Lower leg skin (tissue), 4 donors: ENCODE measurements around the gene NAT8L. TPM values are rescaled to one million over a fixed set of nuclear protein-coding genes. Genes with fewer than 3 reads are reported as not detected.

Source experiments
- DNase-seq, 2 donors: peaks; one replicate each; pipeline ENCODE4 v3.0.0-alpha.2; 2019; ENCODE audit warnings: low spot score in 2 of 2
- H3K4me3 ChIP-seq: fragments of 200-600 bp; sonication (generic); 2 replicates; pipeline ENCODE4 v1.5.1; 2017; ENCODE audit warnings: mild to moderate bottlenecking, low read depth; ENCODE audit not compliant: poor library complexity, severe bottlenecking
- POLR2A ChIP-seq, 2 donors: fragments of 450-650 bp; IDR thresholded peaks; one replicate each; pipeline ENCODE4 v1.6.1; 2016 to 2017; ENCODE audit warnings: antibody characterized with exemption in 2 of 2, mild to moderate bottlenecking in 1 of 2, moderate library complexity in 1 of 2
- WGBS, 2 donors: methylation state at CpG; one replicate each; pipeline ENCODE4 v1.1.5; 2018; 5-methylcytosine and 5-hydroxymethylcytosine counted together
- intact Hi-C: fragments of 100-400 bp; cut with DNase I; formaldehyde crosslinking; loops from one replicate; pipeline ENCODE4 v1.15.0; 2023; ENCODE audit warnings: low total_unique reads
- total RNA-seq, 4 donors: library from RNA; depleted of rRNA; stranded (reverse); fragments of >200 nt; gene quantifications; one replicate each; pipeline ENCODE4 v1.1.0, GENCODE V29; 2016
- TF ChIP-seq, protein P1 (sequence below), 3 donors: fragments of 450-650 bp; IDR thresholded peaks; one replicate each; pipeline ENCODE4 v1.5.1; 2016; ENCODE audit warnings: antibody characterized with exemption in 3 of 3, mild to moderate bottlenecking in 3 of 3, moderate library complexity in 2 of 3

The NAT8L gene
- total RNA-seq, 4 donors from 2014 or later = 0.39 to 1.4 (median 0.97) TPM

DNA sequence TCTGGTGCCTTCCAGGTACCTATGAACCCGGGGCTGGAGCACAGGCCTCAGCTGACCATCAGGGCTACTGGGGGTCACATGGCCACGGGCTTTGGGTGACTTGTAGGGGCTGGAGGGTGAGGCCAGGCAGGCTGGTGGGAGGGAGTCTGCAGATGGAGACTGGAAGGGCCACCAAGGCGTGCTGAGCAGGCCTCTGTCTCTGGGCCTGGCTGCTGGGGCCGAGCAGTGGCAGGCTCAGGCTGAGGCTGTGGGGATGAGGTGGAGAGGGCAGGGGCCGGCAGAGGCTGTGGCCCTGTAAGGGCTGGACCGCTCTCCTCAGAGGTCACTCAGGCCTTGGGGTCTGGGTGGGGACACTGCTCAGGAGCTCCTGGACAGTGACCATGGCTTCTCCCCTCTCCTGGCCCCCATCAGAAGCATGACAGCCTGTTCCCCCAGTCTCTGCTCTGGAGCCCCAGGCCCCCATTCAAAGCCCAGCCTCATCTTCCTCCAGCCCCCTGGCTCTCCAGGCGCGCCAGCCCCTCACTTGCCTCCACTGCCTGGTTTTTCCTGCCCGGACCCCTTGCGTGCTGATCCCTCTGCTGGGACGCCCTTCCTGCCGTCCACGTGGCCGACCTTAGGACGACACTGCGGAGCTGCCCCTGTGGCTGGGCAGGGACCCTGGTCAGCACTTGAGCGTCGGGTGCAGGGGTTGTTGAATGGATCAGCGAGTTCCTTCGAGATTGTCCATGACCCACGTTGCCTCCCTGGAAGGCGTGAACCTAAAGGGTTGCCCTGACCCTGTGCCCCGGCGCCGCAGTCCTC is 11.1 kb upstream of the NAT8L start:
- peak in 1 of 2 donors; percentile 72 for DNase-seq
- TF ChIP-seq, protein P1, sequence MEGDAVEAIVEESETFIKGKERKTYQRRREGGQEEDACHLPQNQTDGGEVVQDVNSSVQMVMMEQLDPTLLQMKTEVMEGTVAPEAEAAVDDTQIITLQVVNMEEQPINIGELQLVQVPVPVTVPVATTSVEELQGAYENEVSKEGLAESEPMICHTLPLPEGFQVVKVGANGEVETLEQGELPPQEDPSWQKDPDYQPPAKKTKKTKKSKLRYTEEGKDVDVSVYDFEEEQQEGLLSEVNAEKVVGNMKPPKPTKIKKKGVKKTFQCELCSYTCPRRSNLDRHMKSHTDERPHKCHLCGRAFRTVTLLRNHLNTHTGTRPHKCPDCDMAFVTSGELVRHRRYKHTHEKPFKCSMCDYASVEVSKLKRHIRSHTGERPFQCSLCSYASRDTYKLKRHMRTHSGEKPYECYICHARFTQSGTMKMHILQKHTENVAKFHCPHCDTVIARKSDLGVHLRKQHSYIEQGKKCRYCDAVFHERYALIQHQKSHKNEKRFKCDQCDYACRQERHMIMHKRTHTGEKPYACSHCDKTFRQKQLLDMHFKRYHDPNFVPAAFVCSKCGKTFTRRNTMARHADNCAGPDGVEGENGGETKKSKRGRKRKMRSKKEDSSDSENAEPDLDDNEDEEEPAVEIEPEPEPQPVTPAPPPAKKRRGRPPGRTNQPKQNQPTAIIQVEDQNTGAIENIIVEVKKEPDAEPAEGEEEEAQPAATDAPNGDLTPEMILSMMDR (IDR thresholded peaks at IDR 0.05) = no peak
- TF ChIP-seq POLR2A (IDR thresholded peaks at IDR 0.05) = no peak
- no peak overlapping the region for H3K4me3 ChIP-seq
- intact Hi-C loops = no loop called here
- WGBS, 2 donors = 92 to 96% methylated on average over 20 to 24 of the region's 25 CpGs

DNA sequence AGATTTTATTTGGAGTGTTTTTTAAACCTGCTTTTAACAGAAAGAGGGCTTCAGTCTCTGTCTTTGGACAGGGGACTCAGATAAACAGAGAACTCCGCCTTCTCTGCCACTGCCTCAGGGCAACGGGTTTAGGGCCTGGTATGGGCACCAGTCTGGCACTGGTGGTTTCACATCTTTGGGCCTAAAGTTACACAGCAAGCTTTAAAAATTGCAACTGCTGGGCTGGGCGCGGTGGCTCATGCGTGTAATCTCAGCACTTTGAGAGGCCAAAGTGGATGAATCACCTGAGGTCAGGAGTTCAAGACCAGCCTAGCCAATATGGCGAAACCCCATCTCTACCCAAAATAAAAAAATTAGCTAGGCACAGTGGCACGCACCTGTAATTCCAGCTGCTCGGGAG is 10.3 kb upstream of the NAT8L start:
- intact Hi-C loops = no loop called here
- DNase-seq = peak in 1 of 2 donors; percentile 63
- TF ChIP-seq, protein P1 (IDR thresholded peaks at IDR 0.05) = no peak
- no peak for TF ChIP-seq POLR2A (IDR thresholded peaks at IDR 0.05)
- no peak overlapping the region for H3K4me3 ChIP-seq
- 84 to 92% methylated on average over 8 of the region's 8 CpGs for WGBS, 2 donors

DNA sequence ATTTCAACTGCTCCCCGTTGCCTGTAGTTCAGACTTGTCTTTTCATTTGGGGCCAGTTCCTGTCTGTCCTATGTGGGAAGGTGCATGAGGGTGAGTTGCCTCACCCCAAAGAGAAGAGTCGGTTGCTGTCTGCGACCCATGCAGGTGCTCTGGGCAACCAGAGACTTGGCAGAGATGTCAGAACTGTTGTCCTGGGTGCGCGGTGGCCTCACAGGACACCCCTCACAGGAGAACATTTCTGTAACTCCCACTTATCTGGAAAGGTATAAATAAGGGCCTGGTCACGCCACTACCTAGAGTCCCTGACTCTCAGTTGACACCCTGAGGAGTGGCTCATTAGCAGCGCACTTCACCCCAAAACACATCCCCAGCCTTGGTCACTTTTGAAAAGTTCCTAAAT is 9.7 kb upstream of the NAT8L start:
- H3K4me3 ChIP-seq = no peak overlapping the region
- WGBS, 2 donors = 90 to 93% methylated on average over 7 of the region's 7 CpGs
- TF ChIP-seq POLR2A (IDR thresholded peaks at IDR 0.05) = no peak
- TF ChIP-seq, protein P1 (IDR thresholded peaks at IDR 0.05) = no peak
- DNase-seq = peak in 1 of 2 donors; percentile 57
- intact Hi-C loops = no loop called here

DNA sequence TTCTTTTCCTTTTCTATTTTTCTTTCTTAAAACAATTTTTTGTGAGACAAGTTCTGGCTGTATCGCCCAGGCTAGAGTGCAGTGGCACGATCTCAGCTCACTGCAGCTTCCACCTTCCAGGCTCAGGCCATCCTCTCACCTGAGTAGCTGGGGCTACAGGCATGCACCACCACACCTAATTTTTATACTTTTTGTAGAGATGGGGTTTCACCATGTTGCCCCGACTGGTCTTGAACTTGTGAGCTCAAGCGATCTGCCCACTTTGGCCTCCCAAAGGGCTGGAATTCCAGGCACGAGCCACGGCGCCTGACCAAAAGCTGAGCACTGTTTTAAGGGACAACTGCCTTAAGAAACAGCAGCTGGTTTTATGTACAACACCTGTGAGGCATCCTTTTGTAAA is 9.3 kb upstream of the NAT8L start:
- intact Hi-C loops = no loop called here
- peak in 1 of 2 donors; percentile 66 for DNase-seq
- no peak overlapping the region for H3K4me3 ChIP-seq
- TF ChIP-seq, protein P1 (IDR thresholded peaks at IDR 0.05) = no peak
- no peak for TF ChIP-seq POLR2A (IDR thresholded peaks at IDR 0.05)
- WGBS, 2 donors = 81 to 89% methylated on average over 7 of the region's 7 CpGs

DNA sequence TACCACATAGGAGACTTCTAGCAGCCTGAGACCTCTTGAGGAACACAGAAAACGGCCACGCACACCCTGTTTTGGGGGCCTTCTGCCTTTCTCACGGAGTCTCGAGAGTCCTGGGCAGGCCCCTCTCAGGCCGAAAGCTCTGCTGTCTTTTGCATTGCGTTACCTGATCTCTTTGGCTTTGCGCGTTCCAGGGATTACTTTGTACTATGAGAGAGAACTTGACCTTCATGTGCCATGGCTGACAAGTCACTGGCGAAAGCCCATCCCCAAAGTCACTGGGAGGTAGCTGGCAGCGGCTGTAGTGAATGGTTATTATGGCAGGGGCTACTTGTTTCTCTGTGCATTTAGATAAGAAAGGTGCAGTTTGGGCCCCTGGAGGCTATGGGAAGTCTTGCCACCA is 8.0 kb upstream of the NAT8L start:
- intact Hi-C loops = no loop called here
- peak in 1 of 2 donors; percentile 80 for DNase-seq
- no peak overlapping the region for H3K4me3 ChIP-seq
- no peak for TF ChIP-seq POLR2A (IDR thresholded peaks at IDR 0.05)
- TF ChIP-seq, protein P1 (IDR thresholded peaks at IDR 0.05) = no peak
- WGBS, 2 donors = 70 to 72% methylated on average over 10 of the region's 10 CpGs
